Effector memory CD8-positive, alpha-beta T cell (primary cell): ENCODE measurements around the gene ENC1.

Source experiments
- ATAC-seq: fragments of 150-1000 bp; cut with Tn5 transposase; replicated peaks from 2 replicates; pipeline ENCODE4 v1.10.0; 2021; ENCODE audit warnings: mild to moderate bottlenecking, moderate library complexity
- DNase-seq, 3 experiments: peaks; one replicate each; pipeline ENCODE4 v3.0.0; 2021
- H3K27ac Mint-ChIP-seq, 2 donors: one replicate each; pipeline ENCODE4 v1.8.0; 2022; ENCODE audit warnings: mild to moderate bottlenecking in 2 of 2, mixed read lengths in 2 of 2, moderate library complexity in 2 of 2
- H3K27me3 Mint-ChIP-seq, 2 donors: one replicate each; pipeline ENCODE4 v1.8.0; 2022; ENCODE audit warnings: mixed read lengths in 2 of 2
- H3K36me3 Mint-ChIP-seq: one replicate; pipeline ENCODE4 v1.8.0; 2022; ENCODE audit warnings: mild to moderate bottlenecking, moderate library complexity, mixed read lengths; ENCODE audit not compliant: insufficient read depth
- H3K4me1 Mint-ChIP-seq, 2 donors: one replicate each; pipeline ENCODE4 v1.8.0; 2022; ENCODE audit warnings: low read depth in 2 of 2, mixed read lengths in 2 of 2
- H3K4me3 Mint-ChIP-seq, 2 donors: one replicate each; pipeline ENCODE4 v1.8.0; 2022; ENCODE audit warnings: mild to moderate bottlenecking in 2 of 2, mixed read lengths in 2 of 2, moderate library complexity in 2 of 2
- H3K9me3 Mint-ChIP-seq, 2 donors: one replicate each; pipeline ENCODE4 v1.8.0; 2022; ENCODE audit warnings: mixed read lengths in 2 of 2

ENC1 gene

GRCh38 chr5:74633695-74634094, 6.8 kb downstream of the ENC1 start:
- DNase-seq, result no peak
- Mint-ChIP-seq H3K4me3 (no peak overlapping the region), H3K36me3 (peaks cover 38% of the 10 kb centered on the region), H3K9me3 (no peaks in the 10 kb centered on the region), H3K27ac (peak overlapping the region in 1 of 2 donors; percentile 26), H3K27me3 (peaks cover 0 to 12% of the 10 kb centered on the region in 2 donors), H3K4me1 (peaks cover 15 to 42% of the 10 kb centered on the region in 2 donors)
- ATAC-seq, result no peak

DNA sequence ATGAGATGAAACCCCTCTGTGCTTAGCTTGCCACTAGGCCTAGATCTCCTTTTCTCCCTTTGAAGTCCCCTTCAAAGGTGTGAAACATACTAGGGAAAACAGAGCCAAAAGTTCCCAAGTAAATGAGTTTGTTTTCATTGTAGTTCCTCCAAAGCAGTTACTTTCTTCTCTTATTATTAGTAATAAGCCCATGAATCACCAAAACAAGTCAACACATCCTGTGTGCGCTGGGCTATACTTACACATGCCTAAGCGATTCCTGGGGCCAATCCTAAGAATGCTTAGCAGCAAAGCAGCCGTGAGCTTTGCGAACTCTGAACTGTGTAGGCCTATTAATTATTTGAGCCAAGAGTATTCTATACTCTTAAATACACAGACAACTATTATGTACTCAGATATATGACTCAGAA, 7.6 kb downstream of the ENC1 start:
- Mint-ChIP-seq H3K9me3 (no peaks in the 10 kb centered on the region), H3K27me3 (peaks cover 0 to 12% of the 10 kb centered on the region in 2 donors), H3K4me3 (peak overlapping the region in 1 of 2 donors; percentile 77), H3K36me3 (peaks cover 38% of the 10 kb centered on the region), H3K27ac (peak overlapping the region; percentile 92 to 98), H3K4me1 (peaks cover 15 to 39% of the 10 kb centered on the region in 2 donors)
- no peak for ATAC-seq
- DNase-seq, result no peak

DNA sequence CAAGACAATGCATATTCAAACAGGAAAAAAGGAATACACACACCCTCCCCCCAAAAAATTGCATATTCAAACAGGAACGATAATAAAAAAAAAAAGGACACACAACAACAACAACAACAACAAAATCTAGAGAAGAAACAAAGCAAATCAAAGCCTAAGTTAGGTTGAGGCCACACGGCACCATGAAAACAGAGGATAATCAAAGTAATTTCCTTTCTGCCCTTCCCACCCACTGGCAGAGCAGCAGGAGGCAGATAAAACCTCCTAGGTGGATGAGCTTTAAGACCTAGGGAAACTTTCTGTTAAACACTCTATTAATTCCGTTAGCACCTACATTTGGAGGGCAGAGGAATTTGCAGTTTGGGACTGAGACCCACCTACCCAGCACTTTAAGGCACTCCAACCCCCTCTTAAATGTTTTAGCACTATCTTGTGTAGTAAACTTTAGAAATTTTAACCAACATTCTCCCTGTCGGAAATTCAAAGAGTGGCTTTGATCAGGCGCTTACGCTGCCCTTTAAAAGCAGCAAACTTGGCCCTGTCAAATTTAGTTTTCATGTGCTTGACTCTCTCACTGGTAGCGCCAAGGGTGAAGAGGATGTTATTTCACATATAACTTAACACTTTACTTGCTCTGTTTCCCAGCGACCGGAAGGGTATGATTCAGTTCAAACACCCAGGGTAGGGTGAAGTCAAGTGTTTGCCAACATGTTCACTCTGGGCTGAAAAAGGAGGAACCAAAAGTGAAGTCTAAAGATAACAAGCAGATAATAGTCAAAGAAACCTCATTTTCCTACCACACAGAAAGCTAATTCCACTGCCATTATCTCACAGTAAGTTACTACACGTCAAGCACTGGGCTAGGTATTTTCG, 9.2 kb downstream of the ENC1 start:
- Mint-ChIP-seq H3K4me1 (peaks cover 15 to 40% of the 10 kb centered on the region in 2 donors), H3K36me3 (peaks cover 42% of the 10 kb centered on the region), H3K9me3 (no peaks in the 10 kb centered on the region), H3K27me3 (peaks cover 0 to 14% of the 10 kb centered on the region in 2 donors), H3K4me3 (peak overlapping the region; percentile 69 to 77), H3K27ac (peak overlapping the region; percentile 92 to 98)
- peak; percentile 26 to 57 (median 43) for DNase-seq
- ATAC-seq, result peak; percentile 74

GRCh38 chr5:74630453-74631066, 10.0 kb downstream of the ENC1 start:
- Mint-ChIP-seq H3K27me3 (peaks cover 0 to 14% of the 10 kb centered on the region in 2 donors), H3K27ac (peak overlapping the region; percentile 92 to 98), H3K9me3 (no peaks in the 10 kb centered on the region), H3K4me1 (peaks cover 15 to 40% of the 10 kb centered on the region in 2 donors), H3K4me3 (peak overlapping the region in 1 of 2 donors; percentile 77), H3K36me3 (peaks cover 47% of the 10 kb centered on the region)
- ATAC-seq, result peak; percentile 78
- peak; percentile 35 to 54 (median 37) for DNase-seq

- Mint-ChIP-seq H3K36me3 (peaks cover 42% of the 10 kb centered on the region), H3K27ac (peak overlapping the region; percentile 92 to 98), H3K9me3 (no peaks in the 10 kb centered on the region), H3K4me1 (peaks cover 15 to 40% of the 10 kb centered on the region in 2 donors), H3K27me3 (peaks cover 0 to 11% of the 10 kb centered on the region in 2 donors), H3K4me3 (no peak overlapping the region)
- ATAC-seq, result no peak
- no peak for DNase-seq
Observed at GRCh38 chr5:74629326-74629725, 11.2 kb downstream of the ENC1 start.

- Mint-ChIP-seq H3K27ac (peak overlapping the region in 1 of 2 donors; percentile 98), H3K27me3 (peaks cover 0 to 21% of the 10 kb centered on the region in 2 donors), H3K36me3 (peaks cover 38% of the 10 kb centered on the region), H3K4me1 (peaks cover 15 to 40% of the 10 kb centered on the region in 2 donors), H3K4me3 (no peak overlapping the region), H3K9me3 (no peaks in the 10 kb centered on the region)
- ATAC-seq, result no peak
- DNase-seq, result no peak
Observed at GRCh38 chr5:74628359-74628758, 12.2 kb downstream of the ENC1 start.

GRCh38 chr5:74627646-74628279, 12.8 kb downstream of the ENC1 start:
- Mint-ChIP-seq H3K27ac (peak overlapping the region in 1 of 2 donors; percentile 98), H3K27me3 (peaks cover 0 to 22% of the 10 kb centered on the region in 2 donors), H3K36me3 (peaks cover 34% of the 10 kb centered on the region), H3K4me1 (peaks cover 15 to 36% of the 10 kb centered on the region in 2 donors), H3K9me3 (no peaks in the 10 kb centered on the region), H3K4me3 (no peak overlapping the region)
- ATAC-seq (no peak), DNase-seq (no peak)

- DNase-seq, result no peak
Observed at GRCh38 chr5:74626386-74627222, 13.9 kb downstream of the ENC1 start.

DNA sequence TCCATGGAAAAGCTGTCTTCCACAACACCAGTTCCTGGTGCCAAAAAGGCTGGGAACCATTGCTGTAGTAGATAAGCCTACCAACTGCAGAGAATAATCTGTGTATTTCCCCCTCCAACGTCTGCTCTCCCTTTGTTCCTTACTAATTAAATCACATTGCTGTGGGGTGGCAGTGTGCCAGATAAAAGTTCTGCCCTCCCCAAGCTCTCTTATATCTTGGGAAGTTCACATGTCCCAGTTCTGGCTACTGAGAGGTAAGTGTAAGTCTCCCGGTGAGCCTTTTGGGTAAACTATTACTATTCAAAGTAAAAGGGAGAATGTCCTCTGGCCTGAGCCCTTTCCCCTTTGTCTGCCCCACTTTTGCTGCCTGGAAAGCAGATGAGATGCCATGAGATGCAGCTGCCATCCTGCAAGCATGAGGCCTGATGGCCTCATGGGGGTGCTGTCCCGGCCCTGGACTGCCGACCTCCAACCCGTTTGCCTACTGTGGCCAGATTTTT, 14.7 kb downstream of the ENC1 start:
- H3K27ac Mint-ChIP-seq, result peak overlapping the region in 1 of 2 donors; percentile 23
- ATAC-seq, result no peak
- peaks cover 5 to 28% of the 10 kb centered on the region in 2 donors for H3K27me3 Mint-ChIP-seq
- no peak for DNase-seq
- peaks cover 3 to 16% of the 10 kb centered on the region in 2 donors for H3K4me1 Mint-ChIP-seq
- peaks cover 21% of the 10 kb centered on the region for H3K36me3 Mint-ChIP-seq
- no peaks in the 10 kb centered on the region for H3K9me3 Mint-ChIP-seq
- H3K4me3 Mint-ChIP-seq, result no peak overlapping the region

More at GRCh38 chr5:74626386-74627222, 13.9 kb downstream of the ENC1 start:
- Mint-ChIP-seq H3K27me3 (peaks cover 5 to 22% of the 10 kb centered on the region in 2 donors), H3K4me3 (no peak overlapping the region), H3K9me3 (no peaks in the 10 kb centered on the region), H3K4me1 (peaks cover 8 to 24% of the 10 kb centered on the region in 2 donors), H3K36me3 (peaks cover 26% of the 10 kb centered on the region), H3K27ac (peak overlapping the region in 1 of 2 donors; percentile 23)
- no peak for ATAC-seq

DNA sequence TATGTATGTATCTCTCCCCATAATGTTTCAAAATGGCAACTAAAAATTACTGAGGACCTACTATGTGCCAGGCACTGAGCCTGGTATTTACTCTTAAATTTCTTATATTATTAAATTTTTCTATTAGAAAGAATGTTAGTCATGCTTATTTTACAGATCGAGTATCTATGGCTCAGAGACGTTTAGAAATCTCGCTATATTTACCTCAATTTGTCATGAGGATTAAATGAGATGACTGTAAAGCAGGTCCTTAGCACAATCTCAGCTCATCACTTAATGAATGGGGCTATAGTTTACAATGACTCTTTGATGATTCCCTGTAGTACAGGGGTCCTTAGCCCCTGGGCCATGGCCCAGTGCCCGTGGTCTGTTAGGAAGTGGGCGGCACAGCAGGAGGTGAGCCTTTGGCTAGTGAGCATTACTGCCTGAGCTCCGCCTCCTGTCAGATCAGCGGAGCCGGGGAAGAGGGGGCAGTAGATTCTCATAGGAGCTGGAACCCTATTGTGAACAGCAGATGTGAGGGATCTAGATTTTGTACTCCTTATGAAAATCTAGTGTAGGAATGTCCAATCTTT, 15.5 kb downstream of the ENC1 start:
- H3K27ac Mint-ChIP-seq, result peak overlapping the region in 1 of 2 donors; percentile 23
- no peak for DNase-seq
- H3K9me3 Mint-ChIP-seq, result no peaks in the 10 kb centered on the region
- H3K4me1 Mint-ChIP-seq, result peaks cover 0 to 10% of the 10 kb centered on the region in 2 donors
- peaks cover 13% of the 10 kb centered on the region for H3K36me3 Mint-ChIP-seq
- no peak overlapping the region for H3K4me3 Mint-ChIP-seq
- peaks cover 10 to 36% of the 10 kb centered on the region in 2 donors for H3K27me3 Mint-ChIP-seq
- no peak for ATAC-seq

DNA sequence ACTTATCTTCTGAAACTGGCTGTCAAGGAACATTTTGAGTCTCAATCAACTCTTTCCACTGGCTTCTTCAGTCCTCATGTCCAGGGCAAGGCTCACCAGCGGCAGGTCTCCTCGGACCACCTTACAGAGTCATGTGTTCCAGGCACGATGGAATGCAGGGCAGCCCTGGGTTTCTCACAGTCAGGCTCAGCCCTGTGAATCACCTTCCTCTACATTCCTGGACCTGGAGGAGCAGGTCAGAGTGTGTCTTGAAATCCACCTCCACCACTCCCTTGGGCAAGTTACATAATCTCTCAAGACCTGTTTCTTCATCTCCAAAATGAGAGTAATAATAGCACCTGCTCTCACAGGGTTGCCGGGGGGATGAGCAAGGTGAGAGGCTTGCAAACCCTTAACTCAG, 16.0 kb downstream of the ENC1 start:
- no peak for DNase-seq
- Mint-ChIP-seq H3K27me3 (peaks cover 10 to 39% of the 10 kb centered on the region in 2 donors), H3K9me3 (no peaks in the 10 kb centered on the region), H3K27ac (no peak overlapping the region), H3K4me1 (peaks cover 0 to 10% of the 10 kb centered on the region in 2 donors), H3K36me3 (peaks cover 9% of the 10 kb centered on the region), H3K4me3 (no peak overlapping the region)
- no peak for ATAC-seq

- ATAC-seq (no peak), DNase-seq (no peak)
- peaks cover 9% of the 10 kb centered on the region for H3K36me3 Mint-ChIP-seq
- no peaks in the 10 kb centered on the region for H3K9me3 Mint-ChIP-seq
- no peak overlapping the region for H3K4me3 Mint-ChIP-seq
- peaks cover 10 to 45% of the 10 kb centered on the region in 2 donors for H3K27me3 Mint-ChIP-seq
- peaks cover 0 to 10% of the 10 kb centered on the region in 2 donors for H3K4me1 Mint-ChIP-seq
- no peak overlapping the region for H3K27ac Mint-ChIP-seq
Observed at GRCh38 chr5:74623748-74624408, 16.6 kb downstream of the ENC1 start.
